Activated CD8-positive, alpha-beta memory T cell treated with anti-CD3 and anti-CD28 coated beads for 24 hours (primary cell): ENCODE measurements around the gene THSD4.

Experiments
- DNase-seq: peaks from one replicate; pipeline ENCODE4 v3.0.0-alpha.2; 2020

Gene THSD4

GRCh38 chr15:71807125-71807629 lies 691.9 kb downstream of the THSD4 start:
- DNase-seq = no peak

GRCh38 chr15:71807691-71808091 lies 692.4 kb downstream of the THSD4 start:
- no peak for DNase-seq

- no peak for DNase-seq
These were observed 693.2 kb downstream of the THSD4 start for GRCh38 chr15:71808311-71809020.

- no peak for DNase-seq
These were observed 694.1 kb downstream of the THSD4 start for GRCh38 chr15:71809346-71809745.

GRCh38 chr15:71810256-71811035 lies 695.2 kb downstream of the THSD4 start, which contains the start of gene NR2E3:
NR2E3 (plus strand) TSS chr15:71810554; CDS start chr15:71810744, 190 bp downstream.
- DNase-seq = no peak

GRCh38 chr15:71811036-71811736 lies 695.9 kb downstream of the THSD4 start:
- no peak for DNase-seq

- DNase-seq = no peak
These were observed 696.8 kb downstream of the THSD4 start for GRCh38 chr15:71811752-71812735.

- DNase-seq = no peak
These were observed 697.9 kb downstream of the THSD4 start for GRCh38 chr15:71812966-71813722.

- no peak for DNase-seq
These were observed 698.6 kb downstream of the THSD4 start for GRCh38 chr15:71813723-71814470.

GRCh38 chr15:71815301-71815700 lies 700.0 kb downstream of the THSD4 start:
- no peak for DNase-seq

GRCh38 chr15:71817351-71817750 lies 702.1 kb downstream of the THSD4 start:
- no peak for DNase-seq

GRCh38 chr15:71820127-71820526 lies 704.9 kb downstream of the THSD4 start:
- no peak for DNase-seq

GRCh38 chr15:71821547-71822129 lies 706.4 kb downstream of the THSD4 start:
- no peak for DNase-seq

- no peak for DNase-seq
These were observed 707.8 kb downstream of the THSD4 start for GRCh38 chr15:71822890-71823630.

- DNase-seq = no peak
These were observed 708.5 kb downstream of the THSD4 start for GRCh38 chr15:71823801-71824200.

- no peak for DNase-seq
These were observed 709.9 kb downstream of the THSD4 start for GRCh38 chr15:71825021-71825730.

- DNase-seq = no peak
These were observed 710.9 kb downstream of the THSD4 start for GRCh38 chr15:71826196-71826595.

GRCh38 chr15:71830981-71831380 lies 715.7 kb downstream of the THSD4 start:
- DNase-seq = no peak
